T-helper 2 cell treated with Interferon-gamma antibody and Interleukin-4, amounts not matched to agents 100 ng/mL and 5 ng/mL, for 36 hours (primary cell): ENCODE results near the gene EEF1A2. TPM values are rescaled to one million over a fixed set of nuclear protein-coding genes. Genes with fewer than 3 reads are reported as not detected.
"Not testable (repeated sequence)": the region's sequence is repeated elsewhere in the genome, so short reads cannot be mapped to it uniquely, and the experiment has no call there.

Experiments
- intact Hi-C: fragments of 100-400 bp; cut with micrococcal nuclease; formaldehyde crosslinking; loops from one replicate; pipeline ENCODE4 v1.15.1; 2023
- total RNA-seq: library from RNA; stranded (reverse); gene quantifications from 2 replicates; pipeline ENCODE4 v1.2.3, GENCODE V29; 2022

The EEF1A2 gene
- total RNA-seq, 1 donor from 2014 or later: 0.45 TPM

DNA sequence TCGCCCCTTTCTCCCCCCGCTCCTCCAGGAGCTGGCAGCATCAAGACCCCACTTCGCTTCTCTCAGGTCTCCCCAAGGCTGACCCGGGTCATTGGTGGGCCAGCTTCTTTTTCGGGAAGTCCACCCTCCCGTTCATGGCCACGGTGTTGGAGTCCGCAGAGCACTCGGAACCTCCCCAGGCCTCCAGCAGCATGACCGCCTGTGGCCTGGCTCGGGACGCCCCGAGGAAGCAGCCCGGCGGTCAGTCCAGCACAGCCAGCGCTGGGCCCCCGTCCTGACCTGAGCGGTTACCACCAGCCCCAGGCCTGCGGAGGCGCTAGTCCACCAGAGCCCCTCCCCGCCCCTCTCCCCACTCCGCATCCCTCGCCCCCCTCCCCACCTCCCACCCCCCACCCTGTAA is 22.7 kb upstream of the EEF1A2 start:
- intact Hi-C loops: loop anchor here (1.0 kb wide), 2 partner anchors 16 to 32 kb away; partner anchors contain the start of gene PTK6

DNA sequence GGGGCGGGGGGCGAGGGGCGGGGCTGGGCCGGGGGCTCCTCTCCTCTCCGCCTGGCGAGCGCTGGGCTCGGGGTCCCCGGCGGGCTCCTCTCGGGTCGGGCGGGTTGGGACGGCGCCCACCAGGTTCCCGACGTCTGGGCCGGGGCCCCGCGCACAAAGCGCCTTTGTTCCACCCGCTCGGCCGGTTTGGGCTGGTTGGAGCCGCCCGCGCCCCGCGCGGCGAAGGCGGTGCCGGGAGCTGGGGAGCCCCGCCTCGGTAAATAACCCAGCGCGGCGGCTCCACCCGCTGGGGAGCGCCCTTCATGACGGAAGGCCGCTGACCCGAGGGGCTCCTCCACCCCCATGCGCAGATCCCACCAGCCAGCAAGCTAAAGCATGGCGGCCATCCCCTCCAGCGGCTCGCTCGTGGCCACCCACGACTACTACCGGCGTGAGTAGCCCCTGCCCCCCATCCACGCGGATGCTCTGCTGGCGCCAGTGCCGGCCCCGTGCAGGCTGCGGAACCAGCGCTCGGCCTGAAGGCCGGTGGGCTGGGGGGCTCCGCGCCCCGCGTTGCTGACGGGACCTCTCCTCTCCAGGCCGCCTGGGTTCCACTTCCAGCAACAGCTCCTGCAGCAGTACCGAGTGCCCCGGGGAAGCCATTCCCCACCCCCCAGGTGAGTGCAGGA is 22.2 kb upstream of the EEF1A2 start:
- intact Hi-C loops: loop anchor here (1.0 kb wide), 3 partner anchors 16 to 32 kb away; partner anchors contain the start of gene PTK6

GRCh38 chr20:63520504-63520933 is 21.6 kb upstream of the EEF1A2 start, which contains the start of gene PPDPF:
TSS of gene PPDPF (plus strand) at chr20:63520765. CDS start at chr20:63521309, 544 bp downstream.
- intact Hi-C loops: loop anchor here (1.0 kb wide), 1 partner anchor 24 kb away; no protein-coding TSS in a partner anchor

GRCh38 chr20:63519668-63520503 is 21.0 kb upstream of the EEF1A2 start:
- intact Hi-C loops: loop anchor here (1.0 kb wide), 1 partner anchor 24 kb away; no protein-coding TSS in a partner anchor

GRCh38 chr20:63518946-63519667 is 20.2 kb upstream of the EEF1A2 start:
- intact Hi-C loops: no loop called here

GRCh38 chr20:63518351-63518861 is 19.5 kb upstream of the EEF1A2 start:
- intact Hi-C loops: no loop called here

GRCh38 chr20:63517376-63518309 is 18.8 kb upstream of the EEF1A2 start:
- intact Hi-C loops: no loop called here

GRCh38 chr20:63514520-63514919 is 15.6 kb upstream of the EEF1A2 start:
- intact Hi-C loops: not testable (repeated sequence)

- intact Hi-C loops: no loop called here
These were observed 14.3 kb upstream of the EEF1A2 start for GRCh38 chr20:63513207-63513606.

DNA sequence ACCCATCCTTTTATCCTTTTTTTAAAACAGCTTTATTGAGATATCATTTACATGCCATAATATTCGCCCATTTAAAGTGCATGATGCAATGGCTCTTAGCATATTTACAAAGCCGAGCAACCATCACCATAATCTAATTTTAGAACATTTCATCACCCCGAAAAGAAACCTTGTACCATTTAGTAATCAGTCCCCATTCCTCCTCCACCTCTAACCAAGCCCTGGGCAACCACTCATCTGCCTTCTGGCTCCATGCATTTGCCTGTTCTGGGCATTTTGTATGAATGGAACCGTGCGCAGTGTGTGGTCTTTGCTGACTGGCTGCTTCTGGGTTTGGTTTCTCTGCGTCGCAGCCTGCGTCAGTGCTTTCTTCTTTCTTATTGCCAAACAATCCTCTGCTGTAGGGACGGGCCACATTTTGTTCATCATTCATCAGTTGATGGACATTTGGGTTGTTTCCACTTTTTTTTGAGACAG is 10.2 kb upstream of the EEF1A2 start:
- intact Hi-C loops: no loop called here

- intact Hi-C loops: no loop called here
These were observed 9.3 kb upstream of the EEF1A2 start for GRCh38 chr20:63508072-63508768.

GRCh38 chr20:63507083-63507743 is 8.3 kb upstream of the EEF1A2 start:
- intact Hi-C loops: no loop called here

DNA sequence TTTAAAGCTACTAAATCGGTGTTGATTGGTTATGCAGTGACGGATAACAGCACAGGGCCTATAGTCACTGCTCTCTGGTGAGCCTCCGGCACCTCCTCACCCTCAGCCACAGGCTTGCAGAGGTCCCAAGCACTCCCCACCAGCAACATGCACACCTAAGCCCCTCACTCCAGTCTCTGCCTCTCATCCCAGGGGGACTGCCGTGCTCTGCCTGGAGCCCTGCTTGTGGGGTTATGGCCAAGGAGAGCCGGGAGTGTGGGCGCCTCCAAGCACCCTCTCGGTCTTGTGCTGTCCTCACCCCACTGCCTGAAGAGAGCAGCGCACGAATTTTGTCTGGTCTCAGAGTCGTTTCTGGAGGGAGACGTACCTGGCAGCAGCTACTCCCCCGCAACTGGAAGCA is 6.8 kb upstream of the EEF1A2 start:
- intact Hi-C loops: no loop called here

GRCh38 chr20:63505281-63505680 is 6.4 kb upstream of the EEF1A2 start:
- intact Hi-C loops: no loop called here

DNA sequence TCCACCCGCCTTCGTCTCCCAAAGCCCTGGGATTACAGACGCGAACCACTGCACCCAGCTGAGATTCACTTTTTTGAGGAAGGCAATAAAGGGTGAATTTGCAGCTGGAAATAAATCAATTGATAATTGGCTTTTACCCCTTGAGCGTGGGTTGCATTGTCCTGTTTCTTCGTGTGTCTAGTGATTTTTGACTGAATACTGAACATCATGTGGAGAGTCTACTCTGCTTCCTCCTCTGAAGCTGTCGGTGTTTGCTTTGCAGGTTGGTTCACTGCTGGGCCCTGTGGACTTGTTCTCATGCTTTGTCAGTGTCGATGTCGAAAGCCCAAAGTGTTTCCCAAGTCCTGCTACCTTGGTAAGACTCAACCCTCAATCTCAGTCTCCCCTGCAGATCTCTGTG is 5.8 kb upstream of the EEF1A2 start:
- intact Hi-C loops: no loop called here

DNA sequence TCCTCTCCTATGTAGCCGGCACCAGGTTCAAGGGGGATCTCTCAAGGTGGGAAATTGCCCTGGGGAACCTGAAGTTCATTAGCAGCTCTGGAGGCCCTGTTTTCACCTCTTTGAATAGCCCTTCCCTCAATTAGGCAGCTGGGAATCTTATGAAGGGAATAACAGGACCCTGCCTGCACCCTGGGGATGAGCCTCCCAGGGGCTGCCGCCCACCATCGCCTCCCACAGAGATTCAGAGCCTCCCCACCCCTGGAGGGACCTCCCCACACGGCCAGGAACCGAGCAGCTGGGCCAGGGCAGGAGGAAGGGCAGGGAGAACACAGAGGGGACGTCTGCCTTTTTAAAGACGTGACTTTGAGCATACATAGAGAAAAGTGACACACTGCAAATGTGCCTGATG is 4.6 kb upstream of the EEF1A2 start:
- intact Hi-C loops: no loop called here

DNA sequence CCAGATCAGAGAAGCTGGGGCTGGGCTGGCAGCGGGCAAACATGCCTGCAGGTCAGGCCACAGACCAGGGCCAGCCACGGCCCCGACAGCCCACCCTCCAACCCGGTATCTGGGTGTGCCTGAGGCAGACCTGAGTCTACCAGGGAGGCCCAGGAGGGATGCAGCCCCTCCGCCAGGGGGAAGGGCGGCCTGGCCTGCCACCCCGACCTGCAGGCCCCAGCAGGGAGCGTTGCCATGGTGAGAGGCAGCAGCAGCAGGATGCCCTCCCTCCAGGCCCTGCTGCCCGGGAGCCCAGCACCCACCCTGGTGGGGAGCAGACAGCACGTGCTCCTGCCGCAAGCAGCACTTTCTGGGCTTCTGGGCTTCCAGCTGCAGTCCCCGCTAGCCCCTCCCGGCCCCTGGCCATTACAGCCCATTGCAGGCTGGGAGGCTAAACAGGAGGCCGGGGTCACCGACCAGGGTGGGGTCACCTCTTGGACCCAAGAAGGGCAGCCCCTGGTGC is 3.8 kb upstream of the EEF1A2 start:
- intact Hi-C loops: no loop called here

- intact Hi-C loops: no loop called here
These were observed 3.2 kb upstream of the EEF1A2 start for GRCh38 chr20:63501818-63502670.
